Femur (tissue), 1 donor: Measurements from ENCODE around the gene RAB28.

Experiments used
- DNase-seq: peaks from one replicate; pipeline ENCODE4 v3.0.0-alpha.2; 2017

Gene RAB28

DNA sequence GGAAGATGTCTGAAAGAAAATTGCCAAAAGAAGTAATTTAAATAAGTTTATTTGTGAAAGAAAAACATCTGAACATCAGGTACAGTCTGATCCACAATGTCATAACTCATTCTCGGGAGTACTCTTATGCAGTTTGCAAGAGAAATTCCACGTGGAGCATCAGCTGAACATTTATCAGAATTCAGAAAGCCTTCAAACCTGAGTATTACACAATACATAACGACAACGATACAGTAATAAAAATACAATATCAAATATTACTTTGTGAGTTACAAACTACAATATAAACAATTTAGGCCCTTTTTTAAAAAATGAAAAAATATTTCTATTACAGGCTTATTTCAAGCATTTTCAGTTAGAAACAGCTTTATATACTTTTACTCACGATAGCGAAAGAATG lies 116.4 kb downstream of the RAB28 start:
- no peak for DNase-seq

GRCh38 chr4:13367244-13367643 lies 116.9 kb downstream of the RAB28 start:
- DNase-seq: no peak

DNA sequence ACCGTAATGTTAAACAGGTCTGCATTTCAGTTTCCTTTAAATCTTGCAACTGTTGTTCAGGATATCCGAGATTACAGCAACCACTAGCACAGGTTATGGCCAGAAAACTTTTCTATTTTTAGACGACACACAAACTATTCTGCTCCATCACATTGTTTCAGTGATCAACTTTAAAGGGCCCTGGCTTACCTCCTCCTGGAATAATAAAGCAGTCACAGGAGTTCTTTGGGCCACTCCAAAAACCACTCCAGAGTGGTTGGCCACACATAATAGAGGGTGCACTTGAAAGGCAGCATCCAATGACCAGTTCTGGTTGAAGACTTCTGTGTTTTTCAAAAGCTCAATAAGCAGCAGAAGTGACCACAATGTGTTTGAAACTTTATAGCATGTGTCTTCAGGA lies 118.9 kb downstream of the RAB28 start:
- DNase-seq: no peak

DNA sequence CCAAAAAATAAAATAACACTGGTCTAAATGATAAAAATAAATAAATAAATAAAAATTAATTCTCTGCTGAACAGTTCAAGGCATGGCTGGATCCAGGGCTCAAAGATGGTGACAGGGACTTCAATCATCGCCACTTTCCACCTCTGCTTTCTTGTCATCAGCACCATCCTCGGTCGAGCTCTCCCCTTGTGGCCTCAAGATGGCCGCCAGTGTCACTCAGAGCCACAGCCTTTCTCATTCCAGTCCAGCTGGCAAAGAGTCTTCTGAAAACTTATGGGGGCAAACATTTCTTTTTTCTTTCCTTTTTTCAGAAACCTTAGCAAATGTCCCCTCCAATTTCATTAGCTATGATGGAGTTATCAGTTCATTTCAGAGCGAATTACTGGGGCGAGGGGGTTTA lies 119.5 kb downstream of the RAB28 start:
- DNase-seq: no peak

DNA sequence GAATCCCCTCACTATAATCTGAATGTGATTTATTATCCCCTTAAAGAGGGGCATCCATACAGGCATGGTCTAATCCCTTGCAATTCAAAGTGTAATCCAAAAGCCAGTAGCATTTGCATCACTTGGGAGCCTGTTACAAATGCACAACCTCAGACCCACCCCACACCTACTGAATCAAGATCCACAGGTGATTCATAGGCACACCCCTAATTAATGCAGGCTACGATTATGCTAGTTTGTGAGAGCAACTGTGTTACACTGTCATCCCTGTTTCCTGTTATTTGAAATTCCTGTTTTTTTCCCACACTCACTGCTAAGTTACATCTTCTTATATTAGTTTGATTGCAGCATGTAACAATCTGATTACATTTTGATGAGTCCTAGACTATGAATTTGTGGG lies 120.0 kb downstream of the RAB28 start:
- DNase-seq: no peak

DNA sequence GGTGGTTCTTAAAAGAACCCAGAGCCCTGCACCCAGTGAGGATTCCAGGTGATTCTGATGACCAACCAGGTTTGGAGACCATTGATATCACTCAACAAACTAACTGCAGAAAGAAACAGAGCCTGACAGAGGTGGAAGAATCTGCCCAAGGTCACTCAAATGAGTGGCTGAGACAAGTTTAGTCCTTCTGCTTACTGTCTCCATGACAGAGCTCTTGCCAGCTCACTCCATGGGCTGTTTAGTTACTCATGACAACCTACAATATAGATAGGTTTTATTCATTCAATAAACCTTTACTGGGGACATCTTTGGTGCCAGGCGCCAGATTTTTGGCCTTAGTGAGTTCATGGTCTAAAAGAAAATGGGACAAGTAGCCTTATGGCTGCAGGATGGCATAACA lies 124.3 kb downstream of the RAB28 start:
- DNase-seq: no peak

DNA sequence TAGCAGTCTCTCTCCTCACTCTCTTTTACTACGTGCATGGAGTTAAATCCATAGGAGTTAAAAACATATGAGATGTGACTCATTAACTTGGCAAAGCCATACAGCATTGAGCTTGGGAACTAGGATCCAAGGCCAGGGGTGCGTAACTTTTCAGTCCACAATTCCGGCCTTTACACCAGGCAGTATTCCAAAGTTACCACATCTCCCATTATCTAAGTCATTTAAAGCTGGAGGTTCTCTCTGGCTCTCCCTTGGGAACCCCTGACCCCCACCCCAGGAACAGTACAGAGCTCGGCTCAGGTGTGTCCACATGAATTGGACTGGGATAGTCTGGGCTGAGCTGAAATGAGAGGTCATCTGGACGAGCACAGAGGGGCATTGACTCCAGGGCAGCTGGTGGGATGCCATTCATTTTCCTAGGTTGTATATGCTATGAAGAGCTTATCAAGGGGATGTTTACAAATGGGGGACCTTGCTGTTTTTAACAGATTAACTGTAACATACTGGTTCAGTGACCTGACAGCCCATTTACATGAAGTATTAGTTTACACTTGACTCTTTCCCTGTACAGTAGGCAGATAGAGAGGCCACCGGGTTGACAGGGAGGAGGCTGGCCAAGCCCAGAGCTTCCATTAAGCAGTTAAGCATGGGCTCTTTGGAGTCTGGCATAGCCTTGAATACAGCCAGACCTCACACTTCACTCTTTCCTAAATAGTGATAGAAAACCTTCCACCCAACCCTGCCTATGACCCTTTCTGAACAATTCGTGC lies 128.8 kb downstream of the RAB28 start:
- no peak for DNase-seq

- no peak for DNase-seq
Measured at GRCh38 chr4:13349096-13349495, 135.0 kb downstream of the RAB28 start.

DNA sequence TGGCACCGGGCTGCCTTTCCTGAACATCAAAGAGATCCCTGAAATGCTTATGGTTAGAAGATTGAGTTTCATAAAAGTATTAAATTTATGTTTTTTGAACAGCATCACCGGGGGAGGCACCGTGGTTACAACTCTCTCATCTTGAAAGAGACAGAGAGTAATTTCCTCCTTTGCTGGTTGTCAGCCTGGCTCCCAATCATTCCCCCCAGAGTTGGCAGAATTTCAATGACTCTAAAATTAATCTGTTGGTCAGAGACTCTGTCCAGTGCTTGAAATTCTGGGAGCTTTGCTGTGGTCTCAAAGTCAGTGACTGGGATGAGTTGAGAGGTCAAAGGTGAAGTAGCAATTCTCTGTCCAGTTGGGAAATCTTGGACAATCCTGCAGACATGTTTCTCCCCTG lies 135.9 kb downstream of the RAB28 start:
- no peak for DNase-seq

DNA sequence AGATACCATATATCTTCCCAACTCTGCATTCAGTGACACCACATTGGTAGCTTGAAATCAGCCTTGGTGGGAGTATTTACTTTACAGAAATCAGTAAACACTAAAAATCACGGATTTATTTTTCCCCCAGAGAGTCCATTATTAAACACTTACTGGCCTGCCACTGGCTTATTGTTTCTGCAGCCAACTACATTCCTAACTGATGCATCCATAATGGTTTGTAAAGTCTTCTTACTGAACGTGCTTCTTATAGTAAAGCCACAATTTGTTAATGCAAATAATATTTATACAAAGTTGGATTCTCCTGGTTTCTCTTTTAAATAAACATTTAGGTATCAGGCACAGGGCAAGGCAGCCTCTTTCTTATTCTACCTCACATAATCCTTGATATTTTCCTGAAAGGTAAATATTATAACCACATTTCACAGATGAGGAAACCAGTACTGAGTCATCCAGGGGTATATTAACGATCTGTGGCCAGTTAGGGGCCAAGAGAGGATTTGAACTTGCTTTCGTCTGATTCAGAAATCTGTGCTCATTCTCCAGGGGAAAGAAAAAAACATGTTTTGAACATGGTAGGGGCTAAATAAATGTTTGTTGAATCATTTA lies 136.5 kb downstream of the RAB28 start:
- no peak for DNase-seq

DNA sequence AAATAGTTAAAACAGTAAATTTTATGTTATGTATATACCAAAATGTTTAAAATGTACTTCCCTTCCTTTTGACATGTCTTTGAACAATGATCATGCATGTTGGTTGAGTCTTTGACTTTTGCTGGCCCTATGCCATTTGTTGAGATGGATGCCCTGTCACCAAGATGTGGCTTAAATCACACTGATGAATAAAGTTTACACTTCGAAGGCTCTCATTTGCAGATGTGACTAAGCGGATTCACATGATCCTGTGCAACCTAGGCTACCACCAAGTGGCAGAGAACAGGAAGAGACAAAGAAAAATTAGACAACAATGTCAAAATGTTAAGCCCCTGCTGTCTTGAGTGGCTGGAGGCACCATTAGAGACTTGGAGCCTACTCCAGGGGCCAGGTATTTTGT lies 139.9 kb downstream of the RAB28 start:
- no peak for DNase-seq

DNA sequence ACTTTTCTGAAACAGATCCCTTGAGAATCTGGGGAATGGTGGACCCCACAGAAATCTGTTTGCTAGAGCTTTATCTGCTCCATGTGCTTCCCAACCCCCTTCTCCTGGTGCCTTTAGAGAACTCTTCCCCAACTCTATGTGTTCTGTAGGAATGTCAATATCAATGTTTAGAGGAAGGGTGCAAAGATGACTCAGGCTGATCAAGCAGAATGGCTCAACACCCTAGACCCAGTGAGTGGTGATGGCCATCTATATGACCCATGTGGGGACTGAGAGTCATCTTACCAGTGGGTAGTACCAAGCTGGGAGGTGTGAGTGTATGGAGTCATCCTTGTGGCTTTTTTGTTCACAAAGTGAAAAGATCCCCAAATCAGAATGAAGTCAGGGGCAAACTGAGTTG lies 143.5 kb downstream of the RAB28 start:
- DNase-seq: no peak

- DNase-seq: no peak
Measured at GRCh38 chr4:13331827-13332226, 152.3 kb downstream of the RAB28 start.

DNA sequence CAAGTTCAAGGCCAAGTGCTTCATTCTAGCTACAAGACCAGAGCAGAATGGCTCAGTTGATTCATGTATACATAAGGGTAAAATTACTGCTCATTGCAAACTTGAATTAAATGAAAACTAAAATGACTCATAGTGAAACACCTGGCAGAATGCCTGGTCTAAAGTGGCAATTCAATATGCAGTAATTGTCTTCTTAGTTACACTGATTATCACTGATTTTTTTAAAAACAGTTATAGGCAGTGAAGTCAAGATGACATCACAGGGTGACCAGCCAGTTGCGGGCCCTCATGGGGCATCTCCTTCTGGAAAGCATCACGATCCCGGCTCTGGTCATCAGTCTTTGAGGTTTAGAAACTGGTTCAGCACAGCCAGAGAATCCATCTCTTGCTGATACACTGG lies 154.2 kb downstream of the RAB28 start:
- DNase-seq: no peak

- DNase-seq: no peak
Measured at GRCh38 chr4:13329340-13329850, 154.7 kb downstream of the RAB28 start.

DNA sequence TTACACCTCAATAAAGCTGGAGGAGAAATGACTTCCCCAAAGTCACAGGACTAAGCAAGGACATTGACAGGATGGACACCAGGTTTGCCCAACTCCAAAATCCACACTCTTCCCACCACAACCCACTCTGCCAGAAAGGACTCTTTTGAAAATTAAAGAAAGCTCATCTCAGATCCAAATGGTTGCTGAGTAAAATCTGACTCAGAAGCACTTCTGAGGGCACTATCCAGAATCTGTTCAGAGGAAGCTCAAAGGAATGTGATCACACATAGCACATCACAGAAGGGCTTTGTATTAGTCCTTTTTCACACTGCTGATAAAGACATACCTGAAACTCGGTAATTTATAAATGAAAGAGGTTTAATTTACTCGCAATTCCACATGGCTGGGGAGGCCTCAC lies 155.5 kb downstream of the RAB28 start:
- DNase-seq: no peak

GRCh38 chr4:13327991-13328390 lies 156.1 kb downstream of the RAB28 start:
- DNase-seq: no peak

- no peak for DNase-seq
Measured at GRCh38 chr4:13325744-13326143, 158.4 kb downstream of the RAB28 start.

DNA sequence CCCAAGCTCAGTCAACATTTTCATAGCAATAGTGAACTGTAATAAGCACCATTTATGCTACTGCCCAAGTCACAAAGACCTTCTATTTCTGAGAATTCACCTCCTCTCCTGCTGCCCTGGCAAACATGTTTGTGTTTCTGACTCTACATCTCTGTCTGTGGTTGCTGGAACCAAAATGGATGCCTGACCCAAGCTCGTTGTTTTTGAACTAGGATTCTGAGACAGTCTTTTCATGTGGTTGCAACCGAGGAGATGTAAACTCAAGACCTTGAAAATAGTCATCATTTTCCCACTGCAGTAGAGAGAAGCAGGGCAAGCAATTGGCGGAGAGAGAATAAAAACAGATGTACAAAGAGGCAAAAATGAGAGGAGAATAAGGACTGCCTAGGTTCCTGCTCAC lies 160.2 kb downstream of the RAB28 start:
- DNase-seq: no peak

DNA sequence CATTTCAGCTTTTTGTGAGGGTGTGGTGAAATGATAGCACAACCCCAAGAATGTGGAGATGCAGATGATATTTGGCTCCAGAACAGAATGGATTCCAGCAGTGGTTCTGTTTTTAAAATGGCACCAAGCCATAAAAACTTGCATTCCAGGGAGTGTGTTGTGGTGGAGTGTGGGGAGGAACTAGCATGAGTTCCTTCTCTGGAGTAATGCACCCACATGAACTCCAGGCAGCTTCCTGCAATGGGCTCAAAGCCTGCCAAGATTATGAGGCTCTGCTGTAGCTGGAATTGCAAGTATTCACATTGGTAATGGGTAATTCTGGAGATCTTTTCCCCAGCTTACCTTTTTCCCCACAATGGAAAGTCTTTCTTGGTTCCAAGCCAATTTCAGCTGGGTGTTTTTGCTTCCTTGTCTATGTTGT lies 161.4 kb downstream of the RAB28 start:
- DNase-seq: no peak
